Head of caudate nucleus (tissue), 42 donors: ENCODE data around the gene TAGAP.

Source experiments
- DNase-seq, 42 donors: peaks; one replicate each; pipeline versions ENCODE4 v3.0.0 to v3.0.0-alpha.2; 2020 to 2021; ENCODE audit warnings: mixed read lengths in 7 of 42
- intact Hi-C: fragments of 100-400 bp; cut with DNase I; formaldehyde crosslinking; loops from one replicate; pipeline ENCODE4 v1.15.0; 2022

The TAGAP gene

GRCh38 chr6:159044899-159045727 lies at the start of gene TAGAP:
Gene TAGAP (minus strand): TSS chr6:159044991. CDS start chr6:159044146, 845 bp downstream.
- intact Hi-C loops: loop anchor here (1.0 to 5.0 kb wide), 2 partner anchors 11 to 87 kb away; no protein-coding TSS in a partner anchor
- peak in 35 of 42 donors; percentile 15 to 71 (median 40) for DNase-seq

GRCh38 chr6:159093609-159094443 lies 49.0 kb upstream of the TAGAP start:
- intact Hi-C loops: no loop called here
- DNase-seq: peak in 7 of 42 donors; percentile 23 to 52 (median 40)

- intact Hi-C loops: no loop called here
- peak in 1 of 42 donors; percentile 16 for DNase-seq
These were observed 47.8 kb upstream of the TAGAP start for GRCh38 chr6:159092631-159093030.

- intact Hi-C loops: no loop called here
- DNase-seq: peak in 1 of 42 donors; percentile 29
These were observed 46.0 kb upstream of the TAGAP start for GRCh38 chr6:159090530-159091480.

- DNase-seq: peak in 1 of 42 donors; percentile 24
- intact Hi-C loops: no loop called here
These were observed 45.1 kb upstream of the TAGAP start for GRCh38 chr6:159089909-159090308.

GRCh38 chr6:159089443-159089842 lies 44.7 kb upstream of the TAGAP start:
- intact Hi-C loops: no loop called here
- DNase-seq: no peak

GRCh38 chr6:159086033-159086618 lies 41.3 kb upstream of the TAGAP start:
- intact Hi-C loops: no loop called here
- DNase-seq: no peak

- DNase-seq: peak in 1 of 42 donors; percentile 10
- intact Hi-C loops: no loop called here
These were observed 40.7 kb upstream of the TAGAP start for GRCh38 chr6:159085396-159085895.

- DNase-seq: no peak
- intact Hi-C loops: no loop called here
These were observed 39.8 kb upstream of the TAGAP start for GRCh38 chr6:159084493-159085091.

- intact Hi-C loops: no loop called here
- no peak for DNase-seq
These were observed 38.4 kb upstream of the TAGAP start for GRCh38 chr6:159083146-159083545.

- no peak for DNase-seq
- intact Hi-C loops: no loop called here
These were observed 37.4 kb upstream of the TAGAP start for GRCh38 chr6:159082039-159082815.

GRCh38 chr6:159080217-159080976 lies 35.6 kb upstream of the TAGAP start:
- intact Hi-C loops: no loop called here
- DNase-seq: peak in 1 of 42 donors; percentile 24

- peak in 1 of 42 donors; percentile 32 for DNase-seq
- intact Hi-C loops: no loop called here
These were observed 34.6 kb upstream of the TAGAP start for GRCh38 chr6:159079367-159079766.

- intact Hi-C loops: no loop called here
- peak in 2 of 42 donors; percentile 9 to 34 for DNase-seq
These were observed 32.3 kb upstream of the TAGAP start for GRCh38 chr6:159077123-159077522.

- peak in 31 of 42 donors; percentile 16 to 64 (median 35) for DNase-seq
- intact Hi-C loops: no loop called here
These were observed 30.9 kb upstream of the TAGAP start for GRCh38 chr6:159075506-159076228.

GRCh38 chr6:159074876-159075275 lies 30.1 kb upstream of the TAGAP start:
- DNase-seq: peak in 1 of 42 donors; percentile 41
- intact Hi-C loops: no loop called here
